GM19099 (cell line): ENCODE measurements around the gene SLC25A25.

Experiments used
- POLR2A ChIP-seq: IDR thresholded peaks from 3 replicates; pipeline ENCODE4 v1.6.1; 2011; ENCODE audit warnings: low read depth; ENCODE audit not compliant: insufficient read length; ENCODE audit errors: extremely low read depth

SLC25A25 gene

DNA sequence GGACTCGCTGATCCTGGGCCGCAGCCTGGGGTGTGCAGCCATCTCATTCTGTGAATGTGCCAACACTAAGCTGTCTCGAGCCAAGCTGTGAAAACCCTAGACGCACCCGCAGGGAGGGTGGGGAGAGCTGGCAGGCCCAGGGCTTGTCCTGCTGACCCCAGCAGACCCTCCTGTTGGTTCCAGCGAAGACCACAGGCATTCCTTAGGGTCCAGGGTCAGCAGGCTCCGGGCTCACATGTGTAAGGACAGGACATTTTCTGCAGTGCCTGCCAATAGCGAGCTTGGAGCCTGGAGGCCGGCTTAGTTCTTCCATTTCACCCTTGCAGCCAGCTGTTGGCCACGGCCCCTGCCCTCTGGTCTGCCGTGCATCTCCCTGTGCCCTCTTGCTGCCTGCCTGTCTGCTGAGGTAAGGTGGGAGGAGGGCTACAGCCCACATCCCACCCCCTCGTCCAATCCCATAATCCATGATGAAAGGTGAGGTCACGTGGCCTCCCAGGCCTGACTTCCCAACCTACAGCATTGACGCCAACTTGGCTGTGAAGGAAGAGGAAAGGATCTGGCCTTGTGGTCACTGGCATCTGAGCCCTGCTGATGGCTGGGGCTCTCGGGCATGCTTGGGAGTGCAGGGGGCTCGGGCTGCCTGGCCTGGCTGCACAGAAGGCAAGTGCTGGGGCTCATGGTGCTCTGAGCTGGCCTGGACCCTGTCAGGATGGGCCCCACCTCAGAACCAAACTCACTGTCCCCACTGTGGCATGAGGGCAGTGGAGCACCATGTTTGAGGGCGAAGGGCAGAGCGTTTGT is 39.6 kb downstream of the SLC25A25 start:
- no peak for TF ChIP-seq POLR2A

DNA sequence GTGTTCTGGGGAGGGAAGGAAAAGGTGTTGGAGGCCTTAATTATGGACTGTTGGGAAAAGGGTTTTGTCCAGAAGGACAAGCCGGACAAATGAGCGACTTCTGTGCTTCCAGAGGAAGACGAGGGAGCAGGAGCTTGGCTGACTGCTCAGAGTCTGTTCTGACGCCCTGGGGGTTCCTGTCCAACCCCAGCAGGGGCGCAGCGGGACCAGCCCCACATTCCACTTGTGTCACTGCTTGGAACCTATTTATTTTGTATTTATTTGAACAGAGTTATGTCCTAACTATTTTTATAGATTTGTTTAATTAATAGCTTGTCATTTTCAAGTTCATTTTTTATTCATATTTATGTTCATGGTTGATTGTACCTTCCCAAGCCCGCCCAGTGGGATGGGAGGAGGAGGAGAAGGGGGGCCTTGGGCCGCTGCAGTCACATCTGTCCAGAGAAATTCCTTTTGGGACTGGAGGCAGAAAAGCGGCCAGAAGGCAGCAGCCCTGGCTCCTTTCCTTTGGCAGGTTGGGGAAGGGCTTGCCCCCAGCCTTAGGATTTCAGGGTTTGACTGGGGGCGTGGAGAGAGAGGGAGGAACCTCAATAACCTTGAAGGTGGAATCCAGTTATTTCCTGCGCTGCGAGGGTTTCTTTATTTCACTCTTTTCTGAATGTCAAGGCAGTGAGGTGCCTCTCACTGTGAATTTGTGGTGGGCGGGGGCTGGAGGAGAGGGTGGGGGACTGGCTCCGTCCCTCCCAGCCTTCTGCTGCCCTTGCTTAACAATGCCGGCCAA is 40.4 kb downstream of the SLC25A25 start:
- no peak for TF ChIP-seq POLR2A

- TF ChIP-seq POLR2A = no peak
These were observed 41.1 kb downstream of the SLC25A25 start for GRCh38 chr9:128109050-128109709.

DNA sequence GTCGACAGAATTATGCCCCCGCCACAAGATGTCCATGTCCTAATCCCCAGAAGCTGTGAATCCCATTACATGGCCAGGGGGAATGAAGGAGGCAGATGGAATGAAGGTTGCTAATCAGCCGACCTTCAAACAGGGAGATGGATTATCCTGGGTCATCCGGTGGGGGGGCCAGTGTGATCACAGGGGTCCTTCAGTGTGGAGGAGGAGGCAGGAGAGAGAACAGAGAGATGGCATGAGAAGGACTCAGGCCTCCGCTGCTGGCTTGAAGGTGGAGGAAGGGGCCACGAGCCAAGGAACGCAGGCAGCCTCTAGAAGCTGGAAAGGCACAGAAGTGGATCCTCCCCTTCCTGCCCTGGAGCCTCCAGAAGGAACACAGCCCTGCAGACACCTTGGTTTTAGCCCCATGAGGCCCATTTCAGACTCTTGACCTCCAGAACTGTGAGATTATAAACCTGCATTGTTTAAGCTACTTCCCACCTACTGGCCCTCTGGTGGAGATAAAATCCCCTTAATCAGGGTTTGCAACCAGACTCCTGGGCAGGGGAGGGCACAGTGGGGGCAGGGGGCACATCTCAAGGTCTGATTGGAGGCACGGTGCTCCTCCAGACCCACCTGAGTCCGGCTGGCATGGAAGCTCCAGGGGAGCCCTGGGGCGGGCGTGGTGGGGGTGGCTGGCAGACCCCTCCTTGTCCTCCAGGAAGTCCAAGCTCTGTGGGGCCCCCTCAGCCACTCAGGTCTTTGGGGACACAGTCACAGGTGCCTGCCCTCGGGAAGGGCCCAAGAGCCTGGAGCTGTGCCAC is 45.7 kb downstream of the SLC25A25 start:
- TF ChIP-seq POLR2A = no peak

- no peak for TF ChIP-seq POLR2A
These were observed 46.5 kb downstream of the SLC25A25 start for GRCh38 chr9:128114326-128115186.

- TF ChIP-seq POLR2A = no peak
These were observed 47.4 kb downstream of the SLC25A25 start for GRCh38 chr9:128115187-128116103.

DNA sequence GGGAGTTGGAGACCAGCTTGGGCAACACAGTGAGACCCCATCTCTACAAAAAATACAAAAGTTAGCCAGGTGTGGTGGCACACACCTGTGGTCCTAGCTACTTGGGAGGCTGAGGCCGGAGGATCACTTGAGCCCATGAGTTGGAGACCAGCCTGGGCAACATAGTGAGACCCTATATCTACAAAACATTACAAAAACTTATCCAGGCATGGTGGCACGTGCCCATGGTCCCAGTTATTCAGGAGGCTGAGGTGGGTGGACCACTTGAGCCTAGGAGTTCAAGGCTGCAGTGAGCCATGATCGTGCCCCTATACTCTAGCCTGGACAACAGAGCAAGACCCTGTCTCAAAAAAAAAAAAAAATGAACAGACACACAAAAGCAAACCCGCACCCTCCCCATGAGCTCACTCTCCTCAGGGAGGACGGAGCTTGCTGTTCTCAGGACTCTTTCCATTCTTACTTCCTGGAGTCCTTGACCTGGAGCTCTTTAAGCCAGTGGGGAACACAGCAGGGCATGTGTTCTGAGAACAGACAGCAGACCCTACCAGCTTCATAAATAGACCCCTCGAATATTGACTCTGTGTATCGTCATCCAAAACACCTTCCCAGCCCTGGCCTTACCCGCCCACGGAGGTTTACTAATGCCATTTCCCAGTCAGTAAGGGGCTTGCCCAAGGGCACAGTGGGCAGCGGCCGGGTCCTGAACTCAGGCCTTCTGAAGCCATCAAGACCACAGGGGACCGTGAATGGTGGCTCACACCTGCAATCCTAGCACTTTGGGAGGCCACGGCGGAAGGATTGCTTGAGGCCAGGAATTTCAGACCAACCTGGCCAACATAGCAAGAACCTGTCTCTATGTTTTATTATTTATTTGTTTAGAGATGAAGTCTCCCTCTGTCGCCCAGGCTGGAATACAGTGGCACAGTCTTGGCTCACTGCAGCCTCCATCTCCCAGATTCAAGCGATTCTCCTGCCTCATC is 48.4 kb downstream of the SLC25A25 start:
- TF ChIP-seq POLR2A = no peak

DNA sequence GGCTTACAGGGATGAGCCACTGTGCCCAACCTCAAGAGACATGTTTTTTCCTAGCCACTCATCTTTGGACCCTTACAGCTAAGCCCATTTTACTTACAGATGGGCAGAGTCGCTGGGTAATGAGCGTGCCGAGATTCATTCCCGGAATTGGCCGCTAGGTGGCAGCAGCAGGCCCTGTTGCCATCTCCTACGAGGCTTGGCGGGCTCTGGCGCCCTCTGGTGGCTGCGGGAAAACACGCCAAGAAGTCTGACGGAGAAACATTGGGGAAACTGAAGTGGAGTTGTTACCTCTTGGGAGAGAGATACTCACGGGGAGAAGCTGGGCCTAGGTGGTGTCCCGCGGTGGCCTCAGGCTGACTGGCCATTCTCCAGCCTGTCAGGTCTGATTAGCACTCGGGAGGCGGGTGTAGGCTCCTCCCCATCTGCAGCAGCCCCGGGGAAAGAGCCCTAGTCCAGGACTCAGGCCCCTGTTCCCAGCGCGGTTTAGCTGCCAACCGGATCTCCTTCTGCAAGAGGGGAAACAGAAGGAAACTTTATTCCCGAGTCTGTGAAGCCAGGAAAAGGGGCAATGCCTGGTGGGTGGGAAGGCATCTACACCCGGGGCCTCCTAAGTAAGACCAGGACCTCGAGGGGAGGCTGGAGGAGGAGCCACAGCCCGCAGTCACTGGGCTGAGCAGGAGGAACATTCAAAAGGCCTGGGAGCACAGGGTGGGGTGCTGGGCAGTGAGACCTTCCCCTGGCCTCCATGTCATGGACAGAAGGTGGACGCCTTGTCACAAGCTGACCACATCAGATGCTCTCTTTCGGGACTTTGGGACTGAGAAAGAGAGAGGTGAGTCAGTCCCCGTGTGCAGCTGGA is 49.8 kb downstream of the SLC25A25 start:
- TF ChIP-seq POLR2A = no peak

DNA sequence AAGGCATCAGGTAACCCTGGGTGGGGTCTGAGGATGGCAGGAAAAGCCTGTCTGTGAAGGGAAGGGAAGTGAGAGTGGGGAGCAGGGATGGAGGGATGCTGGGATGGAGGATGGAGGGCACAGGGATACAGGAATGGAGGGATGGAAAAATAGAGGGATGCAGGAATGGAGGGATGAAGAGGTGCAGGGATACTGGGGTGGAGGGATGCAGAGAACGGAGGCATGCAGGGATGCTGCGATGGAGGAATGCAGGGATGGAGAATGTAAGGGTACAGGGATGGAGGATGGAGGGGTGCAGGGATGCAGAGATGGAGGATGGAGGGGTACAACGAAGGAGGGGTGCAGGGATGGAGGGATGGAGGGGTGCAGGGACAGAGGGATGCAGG is 50.4 kb downstream of the SLC25A25 start:
- no peak for TF ChIP-seq POLR2A

DNA sequence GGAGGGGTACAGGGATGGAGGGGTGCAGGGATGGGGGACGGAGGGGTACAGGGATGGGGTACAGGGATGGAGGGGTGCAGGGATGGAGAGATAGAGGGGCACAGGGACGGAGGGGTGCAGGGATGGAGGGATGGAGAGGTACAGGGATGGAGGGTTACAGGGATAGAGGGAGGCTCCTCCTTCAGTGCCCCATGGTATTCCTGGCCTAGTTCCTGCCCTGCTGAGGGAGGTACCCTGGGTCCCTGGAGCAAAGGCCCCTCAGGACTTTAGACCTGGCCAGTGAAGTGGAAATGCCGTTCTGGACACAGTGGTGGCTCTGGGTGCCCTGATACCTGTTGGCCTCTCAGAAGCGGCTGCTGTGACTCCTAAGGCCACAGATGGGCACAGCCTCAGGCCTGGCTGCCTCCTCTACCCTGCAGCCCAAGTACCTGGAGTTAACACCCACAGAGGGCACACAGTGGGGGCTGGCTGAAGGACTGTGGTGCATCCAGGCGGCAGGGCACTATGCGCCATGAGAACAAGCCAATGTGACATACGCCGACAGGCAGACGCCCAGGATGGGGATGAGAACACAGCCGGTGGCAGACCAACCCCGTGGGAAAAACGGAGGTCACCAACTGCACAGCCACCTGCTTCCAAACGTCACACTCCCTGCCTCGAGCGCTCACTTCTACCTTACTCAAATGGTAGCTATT is 51.1 kb downstream of the SLC25A25 start:
- no peak for TF ChIP-seq POLR2A
